Spleen (tissue), 7 donors: ENCODE measurements around the gene MST1.

Experiments
- CTCF ChIP-seq, 11 experiments: fragments of 200-600 bp in 7 of 11; fragments of 450-650 bp in 4 of 11; sonication (generic) in 4 of 11; IDR thresholded peaks in 8 of 11; conservative IDR thresholded peaks in 3 of 11; 1 replicate in 7 of 11; 2 replicates in 4 of 11; pipeline versions ENCODE4 v1.4.0 to v1.8.0; 2016 to 2021; ENCODE audit warnings: antibody characterized with exemption in 11 of 11, inconsistent platforms in 4 of 11, mild to moderate bottlenecking in 1 of 11
- POLR2A ChIP-seq, 3 donors: fragments of 450-650 bp; IDR thresholded peaks; one replicate each; pipeline ENCODE4 v1.5.1; 2017; ENCODE audit warnings: antibody characterized with exemption in 3 of 3, mild to moderate bottlenecking in 1 of 3
- POLR2AphosphoS5 ChIP-seq, 3 donors: sonication (generic); formaldehyde crosslinking; IDR thresholded peaks; one replicate each; pipeline ENCODE4 v1.5.1; 2017; ENCODE audit warnings: antibody characterized with exemption in 3 of 3
- donor health status: DM: no; HTN: no; CAD: no; lungs with moderate emphysema.
- donor health status: DM: no; HTN: no; CAD: no.
- donor health status: DM: no; HTN: no; CAD: no.

GRCh38 chr3:49649576-49649975, 39.7 kb downstream of the MST1 start:
- TF ChIP-seq POLR2A (IDR thresholded peaks at IDR 0.05) (no peak), CTCF (IDR thresholded peaks at IDR 0.05 in 8 of 11, conservative IDR thresholded peaks at IDR 0.05 in 3 of 11) (no peak), POLR2AphosphoS5 (IDR thresholded peaks at IDR 0.05) (no peak)
